ENCODE results near the gene XPNPEP3.

GRCh38 chr22:40818192-40818746 is 38.7 kb upstream of the XPNPEP3 start:
- TF ChIP-seq EZH2 (IDR thresholded peaks at IDR 0.05; ENCODE audit: low read length) (no peak), CTCF (optimal IDR thresholded peaks at IDR 0.05 in 1 of 3, IDR thresholded peaks at IDR 0.05 in 1 of 3, conservative IDR thresholded peaks at IDR 0.05 in 1 of 3; ENCODE audit: extremely low read depth in 1 of 3, insufficient read depth in 2 of 3, low read length in 3 of 3) (no peak)

Data from keratinocyte (primary cell).